SK-N-MC (cell line): ENCODE data around the gene SLC38A2.

Experiments used
- DNase-seq: peaks from one replicate; pipeline ENCODE4 v3.0.0-alpha.2; 2011; ENCODE audit warnings: low read depth, low spot score
- H3K27ac ChIP-seq: fragments of 200-600 bp; sonication (generic); 2 replicates; pipeline ENCODE4 v1.5.1; 2016; ENCODE audit warnings: mixed run types
- H3K36me3 ChIP-seq: fragments of 200-600 bp; sonication (generic); 2 replicates; pipeline ENCODE4 v1.6.1; 2017; ENCODE audit warnings: antibody characterized with exemption, low read length, mixed read lengths; ENCODE audit not compliant: insufficient read depth
- H3K4me3 ChIP-seq: fragments of 200-600 bp; sonication (generic); 2 replicates; pipeline ENCODE4 v1.5.1; 2016
- H3K9ac ChIP-seq: fragments of 200-600 bp; sonication (generic); 2 replicates; pipeline ENCODE4 v1.8.0; 2017; ENCODE audit warnings: mixed run types, mixed read lengths; ENCODE audit not compliant: insufficient read length
- H3K9me3 ChIP-seq: fragments of 200-600 bp; sonication (generic); 2 replicates; pipeline ENCODE4 v1.6.1; 2017; ENCODE audit warnings: low read depth, mild to moderate bottlenecking, antibody characterized with exemption, low read length, moderate library complexity, mixed read lengths
- EZH2 ChIP-seq: fragments of 200-600 bp; sonication (generic); IDR thresholded peaks from one replicate; pipeline ENCODE4 v1.6.1; 2017; ENCODE audit warnings: antibody characterized with exemption
- FOXP2 ChIP-seq: optimal IDR thresholded peaks from 2 replicates; pipeline ENCODE3; 2011; ENCODE audit warnings: mild to moderate bottlenecking, moderate library complexity; ENCODE audit not compliant: insufficient read depth; ENCODE audit errors: extremely low read length, control extremely low read depth
- POLR2AphosphoS5 ChIP-seq: IDR thresholded peaks from 2 replicates; pipeline ENCODE4 v1.6.1; 2012; ENCODE audit warnings: mild to moderate bottlenecking, low read depth, low read length, borderline replicate concordance

SLC38A2 gene

DNA sequence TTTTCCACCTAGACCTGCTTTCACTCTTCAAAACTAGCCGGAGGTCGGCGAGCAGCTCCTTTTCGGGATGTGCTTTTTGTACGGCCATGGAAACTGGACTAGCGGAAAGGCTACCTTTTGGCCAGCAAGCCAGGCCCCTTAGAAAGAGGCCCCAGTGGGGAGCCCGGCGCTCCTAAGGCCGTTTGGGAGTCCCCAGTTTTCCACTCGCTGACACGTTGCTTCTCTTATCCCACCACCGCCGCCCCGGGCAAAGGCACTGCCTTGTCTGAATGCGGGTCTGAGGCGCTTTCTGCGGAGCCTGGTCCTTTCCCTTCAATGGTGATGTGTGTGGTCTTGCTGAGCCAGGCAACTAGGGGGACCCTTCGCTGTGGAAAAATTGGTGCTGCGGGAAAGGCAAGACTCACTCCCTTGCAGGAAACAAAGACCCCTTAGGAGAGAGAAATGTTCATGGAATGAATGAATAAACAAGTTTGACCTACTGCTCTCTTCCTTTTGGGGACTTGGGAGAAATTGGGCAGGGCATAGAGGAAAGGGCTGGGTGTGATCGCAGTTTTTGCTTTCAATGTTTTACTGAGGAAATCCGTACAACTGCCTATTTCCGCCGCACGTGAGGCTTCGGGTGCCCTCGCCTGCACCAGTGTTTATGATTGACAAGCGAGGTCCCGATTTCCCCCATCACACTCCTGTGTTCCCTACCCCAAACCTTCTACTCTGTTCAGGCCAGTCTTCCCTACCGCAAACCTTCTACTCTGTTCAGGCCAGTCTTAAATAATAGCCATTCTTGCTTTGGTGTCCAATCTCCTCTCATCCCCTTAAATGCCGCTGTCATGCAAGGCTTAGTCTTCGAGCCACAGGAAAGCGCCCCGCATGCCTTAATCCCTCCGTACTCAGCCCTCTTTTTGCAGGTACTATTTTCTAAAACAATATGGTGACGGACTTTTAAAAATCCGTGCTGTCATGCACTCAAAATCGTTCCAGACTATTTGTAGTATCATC is 1.0 kb upstream of the SLC38A2 start:
- Histone ChIP-seq H3K36me3 (peaks cover 28% of the 10 kb centered on the region), H3K9me3 (no peaks in the 10 kb centered on the region), H3K4me3 (peak overlapping the region; percentile 97), H3K27ac (peak overlapping the region; percentile 29; the same call in 1 of the 2 replicates), H3K9ac (peak overlapping the region; percentile 79)
- DNase-seq: no peak
- TF ChIP-seq EZH2 (no peak), FOXP2 (no peak), POLR2AphosphoS5 (no peak)

GRCh38 chr12:46371718-46372543 is 642 bp downstream of the SLC38A2 start:
- TF ChIP-seq FOXP2: no peak
- no peak for TF ChIP-seq EZH2
- TF ChIP-seq POLR2AphosphoS5: no peak
- H3K4me3 ChIP-seq: peak overlapping the region; percentile 97
- peak overlapping the region; percentile 100 for H3K9ac ChIP-seq
- H3K9me3 ChIP-seq: no peaks in the 10 kb centered on the region
- DNase-seq: no peak
- H3K36me3 ChIP-seq: peaks cover 45% of the 10 kb centered on the region
- peak overlapping the region; percentile 96 for H3K27ac ChIP-seq

- Histone ChIP-seq H3K4me3 (peak overlapping the region; percentile 97), H3K9me3 (no peaks in the 10 kb centered on the region), H3K36me3 (peaks cover 54% of the 10 kb centered on the region), H3K27ac (peak overlapping the region; percentile 96), H3K9ac (peak overlapping the region; percentile 100)
- no peak for DNase-seq
- TF ChIP-seq POLR2AphosphoS5: peak; percentile 73
- TF ChIP-seq EZH2: no peak
- TF ChIP-seq FOXP2: peak; percentile 55
Observed at GRCh38 chr12:46370792-46371717, 1.5 kb downstream of the SLC38A2 start.

DNA sequence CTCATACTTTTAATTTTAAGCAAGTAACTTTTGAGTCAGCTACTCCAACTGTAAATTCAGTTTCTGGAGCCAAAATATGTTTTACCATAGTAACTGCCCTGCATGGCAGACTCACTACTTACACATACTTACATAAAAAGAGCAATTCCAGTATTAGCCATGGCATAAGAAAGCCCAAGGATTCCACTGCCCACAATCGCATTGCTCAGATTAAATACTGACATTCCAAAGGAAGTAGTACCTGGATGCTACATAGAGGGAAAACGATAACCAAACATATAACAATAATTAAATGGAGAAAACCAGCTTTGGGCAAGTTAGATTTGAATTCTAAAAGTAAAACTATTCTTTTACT is 2.2 kb downstream of the SLC38A2 start:
- peak overlapping the region; percentile 100 for H3K9ac ChIP-seq
- H3K27ac ChIP-seq: peak overlapping the region; percentile 48; the same call in 1 of the 2 replicates
- H3K36me3 ChIP-seq: peaks cover 61% of the 10 kb centered on the region
- H3K4me3 ChIP-seq: peak overlapping the region; percentile 97
- H3K9me3 ChIP-seq: no peaks in the 10 kb centered on the region
- no peak for DNase-seq
- TF ChIP-seq FOXP2: no peak

DNA sequence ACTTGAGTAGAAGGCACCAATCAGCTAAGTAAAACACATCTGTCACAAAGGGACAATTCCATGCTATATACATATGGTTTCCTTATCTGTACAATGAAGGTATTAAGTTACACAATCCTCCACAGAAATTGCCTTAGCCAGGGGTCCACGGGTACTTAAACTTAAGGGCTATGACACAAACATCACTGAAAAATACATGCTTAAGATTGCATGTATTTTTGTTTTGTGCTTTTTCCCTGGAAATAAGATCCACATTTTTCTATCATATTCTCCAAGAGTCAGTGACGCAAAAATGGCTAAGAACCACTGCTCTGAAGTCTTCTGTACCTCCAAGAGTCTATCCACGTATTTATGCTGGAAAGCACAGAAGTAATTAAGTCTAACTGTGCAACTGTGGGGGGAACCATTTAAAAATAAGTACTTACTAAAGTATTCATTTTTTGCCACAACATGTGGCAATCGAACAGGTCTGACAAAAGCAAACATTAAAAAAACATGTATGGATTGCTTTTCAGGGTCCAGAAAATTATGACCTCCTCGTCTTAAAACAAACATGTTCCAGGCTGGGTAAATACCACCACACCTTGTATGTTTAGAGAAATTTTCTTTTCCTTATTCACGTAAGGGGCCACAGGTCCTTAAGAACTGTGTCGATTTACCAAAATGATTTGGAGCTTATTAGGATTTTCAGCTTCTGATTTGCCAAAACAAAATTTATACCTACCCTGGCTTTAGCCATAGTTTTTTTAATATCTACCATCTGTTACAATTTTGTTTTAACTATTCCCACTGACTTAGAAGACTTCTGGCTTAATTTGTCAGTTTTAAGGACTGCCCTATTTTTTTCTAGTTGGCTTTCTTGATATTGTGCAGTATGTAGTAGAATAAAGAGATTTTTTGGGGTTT is 2.8 kb downstream of the SLC38A2 start:
- Histone ChIP-seq H3K27ac (peak overlapping the region; percentile 61), H3K9me3 (no peaks in the 10 kb centered on the region), H3K36me3 (peaks cover 67% of the 10 kb centered on the region), H3K4me3 (peak overlapping the region; percentile 97), H3K9ac (peak overlapping the region; percentile 100)
- TF ChIP-seq POLR2AphosphoS5: no peak
- TF ChIP-seq FOXP2: no peak
- no peak for TF ChIP-seq EZH2
- no peak for DNase-seq

DNA sequence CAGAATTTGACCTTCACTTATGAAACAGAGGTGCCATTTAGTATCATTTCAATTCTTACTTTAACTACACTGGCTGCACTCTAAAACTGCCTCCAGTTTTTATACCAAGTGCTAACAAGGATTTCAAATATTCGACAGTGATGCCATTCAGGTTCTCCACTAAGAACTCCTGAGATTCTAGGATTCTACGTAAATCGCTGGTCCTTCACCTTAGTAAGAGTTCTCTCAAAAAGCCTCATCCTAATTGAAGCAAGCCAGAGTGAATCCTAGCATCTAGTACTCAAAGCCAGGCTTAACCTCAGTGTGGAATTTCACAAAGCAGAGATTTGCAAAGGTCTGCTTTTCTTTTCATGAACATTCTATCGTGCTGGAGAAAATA is 3.5 kb downstream of the SLC38A2 start:
- peak overlapping the region; percentile 100 for H3K9ac ChIP-seq
- peaks cover 73% of the 10 kb centered on the region for H3K36me3 ChIP-seq
- DNase-seq: no peak
- H3K27ac ChIP-seq: peak overlapping the region; percentile 61
- H3K4me3 ChIP-seq: peak overlapping the region; percentile 97
- H3K9me3 ChIP-seq: no peaks in the 10 kb centered on the region
- TF ChIP-seq POLR2AphosphoS5 (0 out of 2 replicates have a peak, but pooled peaks have one; percentile 2), FOXP2 (no peak)

DNA sequence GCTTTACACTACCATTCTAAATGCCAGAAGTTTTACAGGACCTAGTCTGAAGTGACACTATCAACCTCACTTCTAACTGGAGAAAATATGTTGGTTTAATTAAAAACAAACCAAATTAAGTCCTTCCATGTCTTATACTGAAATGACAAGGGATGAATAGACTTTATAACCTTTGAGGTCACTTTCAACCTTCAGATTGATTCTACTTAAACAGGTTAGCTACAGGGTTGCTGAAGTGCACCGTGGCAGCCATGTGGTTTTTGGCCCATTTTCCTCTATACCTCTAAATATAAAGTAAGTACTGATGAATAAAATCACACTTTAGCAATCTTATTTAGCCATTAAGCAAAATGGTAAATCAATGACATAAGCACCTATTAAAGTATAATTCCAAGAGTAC is 3.9 kb downstream of the SLC38A2 start:
- Histone ChIP-seq H3K9ac (peak overlapping the region; percentile 100), H3K4me3 (peak overlapping the region; percentile 97), H3K9me3 (no peaks in the 10 kb centered on the region), H3K27ac (peak overlapping the region; percentile 61), H3K36me3 (peaks cover 77% of the 10 kb centered on the region)
- no peak for DNase-seq
- TF ChIP-seq POLR2AphosphoS5 (no peak), FOXP2 (no peak), EZH2 (no peak)
